H1 (cell line): ENCODE data around the gene ALDH1A2. TPM values are rescaled to one million over a fixed set of nuclear protein-coding genes. Genes with fewer than 3 reads are reported as not detected.

ENCODE experiments used
- CTCF ChIA-PET: fragments of 300-600 bp; sonication (Branson Sonifier 250); formaldehyde crosslinking; loops from one replicate; lab custom pipeline; 2021; ENCODE audit not compliant: partially characterized antibody; lab: Charles Lee
- POLR2A ChIA-PET: fragments of 300-600 bp; sonication (Branson Sonifier 250); formaldehyde crosslinking; loops from one replicate; lab custom pipeline; 2021; ENCODE audit warnings: inconsistent platforms; ENCODE audit not compliant: partially characterized antibody; lab: Charles Lee
- DNase-seq, 2 experiments: peaks; one replicate each; pipeline versions ENCODE4 v3.0.0 to v3.0.0-alpha.2; 2010 to 2022; ENCODE audit warnings: low spot score in 2 of 2, low read depth in 1 of 2, mixed read lengths in 1 of 2
- FAIRE-seq: peaks from 2 replicates; lab custom pipeline; 2011; peaks lifted over from hg19 to GRCh38; lab: Jason Lieb, UNC
- H2AFZ ChIP-seq: 2 replicates; pipeline ENCODE4 v1.8.1; 2012; ENCODE audit warnings: low read length, inconsistent platforms
- H2AK5ac ChIP-seq: 2 replicates; pipeline ENCODE4 v1.6.1; 2013; ENCODE audit warnings: low read depth, low read length
- H2BK120ac ChIP-seq: replicated peaks from 2 replicates; pipeline ENCODE3; 2013; ENCODE audit warnings: low read depth, low read length, inconsistent platforms
- H2BK12ac ChIP-seq: 2 replicates; pipeline ENCODE4 v1.6.1; 2013; ENCODE audit warnings: low read depth, low read length
- H2BK15ac ChIP-seq: 2 replicates; pipeline ENCODE4 v1.6.1; 2013; ENCODE audit warnings: low read length
- H2BK20ac ChIP-seq: 2 replicates; pipeline ENCODE4 v1.6.1; 2013; ENCODE audit warnings: low read length
- H2BK5ac ChIP-seq: 2 replicates; pipeline ENCODE4 v1.6.1; 2013; ENCODE audit warnings: low read depth, low read length
- H3K14ac ChIP-seq: 2 replicates; pipeline ENCODE4 v1.6.1; 2013; ENCODE audit warnings: inconsistent platforms; ENCODE audit not compliant: insufficient read length
- H3K18ac ChIP-seq: 2 replicates; pipeline ENCODE4 v1.6.1; 2013; ENCODE audit warnings: low read length; ENCODE audit errors: extremely low read depth
- H3K23ac ChIP-seq: 2 replicates; pipeline ENCODE4 v1.6.1; 2013; ENCODE audit warnings: inconsistent platforms; ENCODE audit not compliant: insufficient read length
- H3K23me2 ChIP-seq: 2 replicates; pipeline ENCODE4 v1.6.1; 2013; ENCODE audit warnings: low read depth, low read length
- H3K27ac ChIP-seq: 2 replicates; pipeline ENCODE4 v1.6.1; 2011; ENCODE audit warnings: low read depth, low read length, inconsistent platforms
- H3K27me3 ChIP-seq, 4 experiments: replicated peaks in 1 of 4; 1 replicate in 1 of 4; 2 replicates in 3 of 4; pipeline versions ENCODE4 v1.6.1 to v1.8.1; 2011 to 2013; ENCODE audit warnings: low read length in 3 of 4, mild to moderate bottlenecking in 3 of 4, inconsistent platforms in 2 of 4, mixed read lengths in 2 of 4, moderate library complexity in 1 of 4; ENCODE audit not compliant: control insufficient read depth in 3 of 4, insufficient read depth in 3 of 4; ENCODE audit errors: extremely low read depth in 1 of 4
- H3K36me3 ChIP-seq, 4 experiments: 2 replicates each; pipeline versions ENCODE4 v1.6.1 to v1.8.1; 2011 to 2013; ENCODE audit warnings: mild to moderate bottlenecking in 4 of 4, low read length in 3 of 4, moderate library complexity in 2 of 4, control low read depth in 1 of 4, inconsistent platforms in 1 of 4; ENCODE audit not compliant: insufficient read depth in 4 of 4, control insufficient read depth in 2 of 4
- H3K4ac ChIP-seq: replicated peaks from 2 replicates; pipeline ENCODE3; 2013; ENCODE audit warnings: low read length, low read depth, mixed read lengths, inconsistent platforms; ENCODE audit not compliant: insufficient read length
- H3K4me1 ChIP-seq, 4 experiments: replicated peaks in 1 of 4; 1 replicate in 1 of 4; 2 replicates in 3 of 4; pipeline versions ENCODE4 v1.6.1 to v1.8.1; 2011 to 2013; ENCODE audit warnings: low read length in 3 of 4, inconsistent platforms in 2 of 4, mixed read lengths in 1 of 4; ENCODE audit not compliant: insufficient read depth in 4 of 4, control insufficient read depth in 3 of 4
- H3K4me2 ChIP-seq, 2 experiments: 2 replicates each; pipeline versions ENCODE4 v1.6.1 to v1.8.1; 2011 to 2013; ENCODE audit warnings: low read depth in 2 of 2, low read length in 2 of 2, control low read depth in 1 of 2, inconsistent platforms in 1 of 2, mild to moderate bottlenecking in 1 of 2; ENCODE audit not compliant: insufficient read depth in 1 of 2
- H3K4me3 ChIP-seq, 4 experiments: fragments of 200-600, 300-600 bp in 1 of 4; sonication (generic), shearing (Covaris generic), sonication (Bioruptor Twin) in 1 of 4; 2 replicates each; pipeline versions ENCODE4 v1.5.1 to v1.8.1; 2011 to 2016; ENCODE audit warnings: low read length in 4 of 4, low read depth in 3 of 4, control low read depth in 2 of 4, inconsistent platforms in 2 of 4, mild to moderate bottlenecking in 2 of 4, mixed read lengths in 1 of 4, moderate library complexity in 1 of 4; ENCODE audit not compliant: insufficient read depth in 2 of 4; ENCODE audit errors: extremely low read depth in 1 of 4
- H3K56ac ChIP-seq: replicated peaks from 2 replicates; pipeline ENCODE3; 2013; ENCODE audit warnings: low read depth, mild to moderate bottlenecking, mixed read lengths, low read length, inconsistent platforms; ENCODE audit not compliant: insufficient read length
- H3K79me1 ChIP-seq: 2 replicates; pipeline ENCODE4 v1.6.1; 2013; ENCODE audit warnings: low read depth, low read length, control low read depth
- H3K79me2 ChIP-seq, 2 experiments: 2 replicates each; pipeline versions ENCODE4 v1.6.1 to v1.8.1; 2012 to 2013; ENCODE audit warnings: low read length in 2 of 2, mild to moderate bottlenecking in 2 of 2, inconsistent platforms in 1 of 2; ENCODE audit not compliant: insufficient read depth in 2 of 2, control insufficient read depth in 1 of 2
- H3K9ac ChIP-seq, 4 experiments: replicated peaks in 1 of 4; 1 replicate in 1 of 4; 2 replicates in 3 of 4; pipeline versions ENCODE4 v1.6.1 to v1.8.1; 2011 to 2013; ENCODE audit warnings: low read depth in 3 of 4, low read length in 3 of 4, control low read depth in 2 of 4, mild to moderate bottlenecking in 2 of 4, moderate library complexity in 2 of 4, inconsistent platforms in 1 of 4; ENCODE audit errors: extremely low read depth in 1 of 4
- H3K9me3 ChIP-seq, 2 experiments: 2 replicates each; pipeline versions ENCODE4 v1.6.1 to v1.8.1; 2012 to 2013; ENCODE audit warnings: mild to moderate bottlenecking in 2 of 2, moderate library complexity in 2 of 2, control low read depth in 1 of 2, inconsistent platforms in 1 of 2, low read depth in 1 of 2, low read length in 1 of 2, mixed read lengths in 1 of 2; ENCODE audit not compliant: insufficient read depth in 2 of 2
- H4K20me1 ChIP-seq, 2 experiments: replicated peaks in 1 of 2; 2 replicates each; pipeline versions ENCODE3 to v1.8.1; 2011 to 2013; ENCODE audit warnings: inconsistent platforms in 2 of 2, low read length in 2 of 2, mild to moderate bottlenecking in 1 of 2; ENCODE audit not compliant: insufficient read depth in 2 of 2, control insufficient read depth in 1 of 2
- H4K5ac ChIP-seq: 2 replicates; pipeline ENCODE4 v1.6.1; 2013; ENCODE audit warnings: low read length, low read depth, mixed read lengths, inconsistent platforms; ENCODE audit not compliant: insufficient read length
- H4K8ac ChIP-seq: 2 replicates; pipeline ENCODE4 v1.8.0; 2013; ENCODE audit warnings: mild to moderate bottlenecking, moderate library complexity, low read length, inconsistent platforms; ENCODE audit not compliant: insufficient read depth; ENCODE audit errors: extremely low read depth
- H4K91ac ChIP-seq: replicated peaks from 2 replicates; pipeline ENCODE3; 2013; ENCODE audit warnings: low read length, mixed read lengths, inconsistent platforms; ENCODE audit not compliant: insufficient read length
- CEBPB ChIP-seq: IDR thresholded peaks from 2 replicates; pipeline ENCODE4 v1.6.1; 2012; ENCODE audit warnings: low read depth, low read length
- EZH2 ChIP-seq: fragments of 200-600 bp; sonication (generic); IDR thresholded peaks from 2 replicates; pipeline ENCODE4 v1.7.1; 2012; ENCODE audit warnings: low read depth, mild to moderate bottlenecking, moderate library complexity, low read length, inconsistent platforms; ENCODE audit not compliant: severe bottlenecking
- HDAC2 ChIP-seq, 2 experiments: fragments of 300-600 bp in 1 of 2; sonication (generic) in 1 of 2; IDR thresholded peaks; 2 replicates each; pipeline ENCODE4 v1.6.1; 2011 to 2012; ENCODE audit warnings: low read depth in 2 of 2, low read length in 2 of 2, mild to moderate bottlenecking in 2 of 2, moderate library complexity in 2 of 2, borderline replicate concordance in 1 of 2, inconsistent platforms in 1 of 2
- MAFK ChIP-seq: IDR thresholded peaks from 2 replicates; pipeline ENCODE4 v1.6.1; 2012; ENCODE audit warnings: low read depth, mild to moderate bottlenecking, improper control_type of control experiment, low read length
- WGBS, 2 experiments: shearing (Covaris generic) in 1 of 2; methylation state at CpG; one replicate each; pipeline versions ENCODE4 v1.1.6 to v1.1.7; 2013 to 2015; ENCODE audit warnings: low lambda C conversion rate in 2 of 2, mixed read lengths in 2 of 2, inconsistent platforms in 1 of 2, low coverage in 1 of 2, missing lambda C conversion rate in 1 of 2; ENCODE audit not compliant: insufficient replicate concordance in 2 of 2, insufficient coverage in 1 of 2, insufficient read length in 1 of 2; ENCODE audit errors: extremely low coverage in 1 of 2, missing lambda C conversion rate in 1 of 2; 5-methylcytosine and 5-hydroxymethylcytosine counted together
- polyA plus RNA-seq, 7 experiments: library from polyadenylated mRNA; depleted of rRNA in 3 of 7; stranded (reverse) in 5 of 7; unstranded in 2 of 7; fragments of >200 nt in 5 of 7; fragments of 200-250 nt in 2 of 7; gene quantifications; 1 replicate in 5 of 7; 2 replicates in 1 of 7; 4 replicates in 1 of 7; pipeline versions ENCODE4 v1.2.1 to v1.2.3, GENCODE V29; 2011 to 2013; ENCODE audit warnings: missing spikeins in 2 of 7, mixed read lengths in 2 of 7
- total RNA-seq: library from RNA; stranded (reverse); fragmentation: NEBNext Ultra II Directional; extraction: Animal tissue kit (Norgen Biotek cat#: 25700); gene quantifications from 2 replicates; pipeline ENCODE4 v1.2.1, GENCODE V29; 2021

The ALDH1A2 gene
- total and polyA plus RNA-seq, 2 of the 8 experiments (the other 6 are each of a cell fraction or from before 2014, with no cell fraction given): 0.06 to 0.24 TPM

- Histone ChIP-seq H3K9me3 (no peaks in the 10 kb centered on the region), H4K5ac (no peak overlapping the region), H3K79me1 (no peaks in the 10 kb centered on the region), H3K4me2 (no peak overlapping the region), H2BK12ac (no peak overlapping the region), H4K91ac (no peak overlapping the region), H2BK120ac (no peak overlapping the region), H3K14ac (no peak overlapping the region), H3K18ac (no peak overlapping the region), H3K9ac (no peak overlapping the region), H2AFZ (no peak overlapping the region), H2BK5ac (no peak overlapping the region), H3K27ac (no peak overlapping the region), H4K8ac (no peak overlapping the region), H3K23ac (no peak overlapping the region), H3K56ac (no peak overlapping the region), H2AK5ac (no peak overlapping the region), H4K20me1 (no peaks in the 10 kb centered on the region), H3K36me3 (no peaks in the 10 kb centered on the region), H3K23me2 (no peaks in the 10 kb centered on the region), H3K4me3 (no peak overlapping the region), H3K27me3 (no peaks in the 10 kb centered on the region), H3K79me2 (no peaks in the 10 kb centered on the region), H3K4me1 (no peaks in the 10 kb centered on the region), H2BK15ac (no peak overlapping the region), H3K4ac (no peak overlapping the region), H2BK20ac (no peak overlapping the region)
- CTCF ChIA-PET: no interaction called here
- FAIRE-seq (no peak), DNase-seq (no peak)
- POLR2A ChIA-PET: no interaction called here
- WGBS, 2 experiments: 91% methylated on average over 6 of the region's 6 CpGs; no CpG with 5 or more reads in 1 of the 2 experiments
- TF ChIP-seq EZH2: no peak
- TF ChIP-seq MAFK: no peak
- TF ChIP-seq CEBPB: no peak
- no peak for TF ChIP-seq HDAC2 (IDR thresholded peaks at IDR 0.05; ENCODE audit: borderline replicate concordance in 1 of 2, low read depth in 2 of 2, low read length in 2 of 2)
These were observed 31.1 kb upstream of the ALDH1A2 start for GRCh38 chr15:58096529-58097084.
